Heart right ventricle (tissue), 16 donors: Measurements from ENCODE around the gene DNAJB2. TPM values are rescaled to one million over a fixed set of nuclear protein-coding genes. Genes with fewer than 3 reads are reported as not detected.

ENCODE experiments used
- ATAC-seq, 8 donors: fragments of 200-7000 bp; cut with Tn5 transposase; one replicate each; pipeline ENCODE4 v1.9.1; 2020; ENCODE audit warnings: mild to moderate bottlenecking in 8 of 8, moderate library complexity in 8 of 8, moderate number of reproducible peaks in 1 of 8
- DNase-seq, 2 donors: peaks; one replicate each; pipeline ENCODE4 v3.0.0-alpha.2; 2020
- H3K27ac ChIP-seq, 10 donors: fragments of 200-600 bp; sonication (generic) in 2 of 10; one replicate each; pipeline versions ENCODE4 v1.5.0 to v1.8.0; 2020 to 2022; ENCODE audit warnings: mild to moderate bottlenecking in 3 of 10
- H3K27me3 ChIP-seq, 7 donors: fragments of 200-600 bp; one replicate each; pipeline ENCODE4 v1.8.0; 2021 to 2022; ENCODE audit warnings: mild to moderate bottlenecking in 2 of 7
- H3K36me3 ChIP-seq, 9 donors: fragments of 200-600 bp; sonication (generic) in 1 of 9; one replicate each; pipeline versions ENCODE4 v1.5.0 to v1.8.0; 2020 to 2022; ENCODE audit warnings: mild to moderate bottlenecking in 2 of 9
- H3K4me1 ChIP-seq, 9 donors: fragments of 200-600 bp; sonication (generic) in 1 of 9; one replicate each; pipeline versions ENCODE4 v1.5.0 to v1.8.0; 2020 to 2022; ENCODE audit warnings: mild to moderate bottlenecking in 4 of 9
- H3K4me3 ChIP-seq, 10 donors: fragments of 200-600 bp; sonication (generic) in 2 of 10; one replicate each; pipeline versions ENCODE4 v1.5.0 to v1.8.0; 2020 to 2022; ENCODE audit warnings: mild to moderate bottlenecking in 7 of 10, moderate library complexity in 2 of 10
- H3K9me3 ChIP-seq, 11 donors: fragments of 200-600 bp in 10 of 11; sonication (generic) in 2 of 11; one replicate each; pipeline versions ENCODE4 v1.5.0 to v1.8.0; 2013 to 2022; ENCODE audit warnings: mild to moderate bottlenecking in 2 of 11, control low read depth in 1 of 11, moderate library complexity in 1 of 11
- CTCF ChIP-seq, 9 donors: fragments of 200-600 bp; sonication (generic) in 2 of 9; IDR thresholded peaks; one replicate each; pipeline versions ENCODE4 v1.5.0 to v1.8.0; 2021 to 2022; ENCODE audit warnings: antibody characterized with exemption in 9 of 9, mild to moderate bottlenecking in 5 of 9, moderate library complexity in 1 of 9
- WGBS, 2 donors: extraction: QIAGEN DNeasy Blood & Tissue Kit; methylation state at CpG; one replicate each; pipeline ENCODE4 v1.1.7; 2013; ENCODE audit warnings: inconsistent platforms in 1 of 2; 5-methylcytosine and 5-hydroxymethylcytosine counted together
- intact Hi-C, 10 donors: fragments of 100-400 bp; cut with DNase I; formaldehyde crosslinking; loops; one replicate each; pipeline versions ENCODE4 v1.11.1 to v1.14.2; 2022
- polyA plus RNA-seq, 2 donors: library from polyadenylated mRNA; stranded (reverse); fragments of 200-250 nt; gene quantifications; one replicate each; pipeline ENCODE4 v1.2.3, GENCODE V29; 2013
- total RNA-seq, 10 donors: library from RNA; stranded (reverse); fragmentation: NEBNext Ultra II Directional in 3 of 10; extraction: Animal tissue kit (Norgen Biotek cat#: 25700) in 3 of 10; gene quantifications; one replicate each; pipeline versions ENCODE4 v1.2.1 to v1.2.4, GENCODE V29; 2021 to 2023
- donor health status: Arrhythmogenic right ventricular cardiomyopathy.
- donor health status: ischemic (EF 13 %, LVEDD 7.1; RV severe dilation, severe dysfunction).
- donor health status: healthy with polysubstance abuse.
- donor health status: DM: no; HTN: yes; CAD: no.
- donor health status: DM: no; HTN: no; CAD: no.
- donor health status: ischemic (EF 25% LVEDD 6.9; RV normal size, moderate dysfunction).
- donor health status: ischemic (EF 25% LVEDD 5.7; RV mildly dilated, moderate dysfunction).
- donor health status: healthy.
- donor health status: DM: yes; HTN: yes; CAD: no.
- donor health status: Ischemic cardiomyopathy.
- donor health status: ischemic (EF 35%, LVEDD 5.7; RV mildly dilated, moderate dysfunction).
- donor health status: nonischemic (EF 11% LVEDD 7.7; RV severe dilation, severe dysfunction).
- donor health status: DM: yes; HTN: yes; CAD: no.
- donor health status: PGD.
- donor health status: ischemic (EF 29% LVEDD 5.4; RV normal size, mild dysfunction).
- donor health status: nonischemic (EF 23%, LVEDD 6.1; RV moderate dilation, normal function).

Gene DNAJB2
- total and polyA plus RNA-seq, 12 donors: 55.6 to 148 (median 83.1) TPM

- ATAC-seq: no peak
- intact Hi-C loops: no loop called here
- Histone ChIP-seq H3K27ac (peak overlapping the region in 8 of 10 donors; percentile 18 to 71 (median 49)), H3K4me3 (no peak overlapping the region), H3K36me3 (peaks cover 0 to 27% (median 16%) of the 10 kb centered on the region in 9 donors), H3K27me3 (no peaks in the 10 kb centered on the region), H3K9me3 (no peaks in the 10 kb centered on the region), H3K4me1 (peaks cover 0 to 31% (median 4%) of the 10 kb centered on the region in 9 donors)
- 66 to 71% methylated on average over 6 of the region's 6 CpGs for WGBS, 2 donors
- no peak for DNase-seq
- no peak for TF ChIP-seq CTCF (IDR thresholded peaks at IDR 0.05)
These were observed 10.0 kb downstream of the DNAJB2 start for GRCh38 chr2:219289195-219289536.

GRCh38 chr2:219289537-219290361, 10.6 kb downstream of the DNAJB2 start:
- no peaks in the 10 kb centered on the region for H3K27me3 ChIP-seq
- no peak overlapping the region for H3K4me3 ChIP-seq
- no peak for TF ChIP-seq CTCF (IDR thresholded peaks at IDR 0.05)
- intact Hi-C loops: loop anchor here in 6 of 10 donors (5.0 to 10.0 kb wide), 3 partner anchors 65 to 235 kb away; partner anchors contain the start of genes CNPPD1 (in 3 of the 6), RETREG2 (in 3 of the 6), ANKZF1 (in 1 of the 6) and ATG9A (in 1 of the 6)
- H3K36me3 ChIP-seq: peaks cover 0 to 22% (median 11%) of the 10 kb centered on the region in 9 donors
- peak; percentile 51 to 78 (median 70) for ATAC-seq
- H3K9me3 ChIP-seq: no peaks in the 10 kb centered on the region
- WGBS, 2 donors: 43 to 45% methylated on average over 16 of the region's 16 CpGs
- peaks cover 0 to 32% (median 8%) of the 10 kb centered on the region in 9 donors for H3K4me1 ChIP-seq
- H3K27ac ChIP-seq: peak overlapping the region in 8 of 10 donors; percentile 18 to 76 (median 59)
- DNase-seq: peak; percentile 62 to 76

GRCh38 chr2:219290381-219291171, 11.4 kb downstream of the DNAJB2 start:
- DNase-seq: no peak
- no peak for TF ChIP-seq CTCF (IDR thresholded peaks at IDR 0.05)
- H3K4me1 ChIP-seq: peaks cover 3 to 30% (median 12%) of the 10 kb centered on the region in 9 donors
- no peak for ATAC-seq
- intact Hi-C loops: loop anchor here in 6 of 10 donors (5.0 to 10.0 kb wide), 3 partner anchors 66 to 236 kb away; partner anchors contain the start of genes CNPPD1 (in 3 of the 6), RETREG2 (in 3 of the 6), ANKZF1 (in 1 of the 6) and ATG9A (in 1 of the 6)
- peak overlapping the region in 5 of 10 donors; percentile 7 to 76 (median 55) for H3K27ac ChIP-seq
- peaks cover 0 to 13% (median 2%) of the 10 kb centered on the region in 9 donors for H3K36me3 ChIP-seq
- peaks cover 0 to 4% (median 0%) of the 10 kb centered on the region in 7 donors for H3K27me3 ChIP-seq
- no peaks in the 10 kb centered on the region for H3K9me3 ChIP-seq
- WGBS, 2 donors: 87 to 88% methylated on average over 16 of the region's 16 CpGs
- no peak overlapping the region for H3K4me3 ChIP-seq

GRCh38 chr2:219291394-219291793, 12.2 kb downstream of the DNAJB2 start:
- Histone ChIP-seq H3K36me3 (peaks cover 0 to 5% (median 0%) of the 10 kb centered on the region in 9 donors), H3K4me1 (peaks cover 3 to 27% (median 12%) of the 10 kb centered on the region in 9 donors), H3K4me3 (no peak overlapping the region), H3K27ac (no peak overlapping the region), H3K27me3 (peaks cover 0 to 4% (median 0%) of the 10 kb centered on the region in 7 donors), H3K9me3 (no peaks in the 10 kb centered on the region)
- ATAC-seq (no peak), DNase-seq (no peak)
- TF ChIP-seq CTCF (IDR thresholded peaks at IDR 0.05): no peak
- WGBS, 2 donors: 78 to 81% methylated on average over 7 of the region's 7 CpGs
- intact Hi-C loops: loop anchor here in 6 of 10 donors (5.0 to 10.0 kb wide), 3 partner anchors 67 to 237 kb away; partner anchors contain the start of genes CNPPD1 (in 3 of the 6), RETREG2 (in 3 of the 6), ANKZF1 (in 1 of the 6) and ATG9A (in 1 of the 6)
